Fibroblast of skin of abdomen (primary cell): ENCODE measurements around the gene LRRC59.
"Not testable (repeated sequence)": the region's sequence is repeated elsewhere in the genome, so short reads cannot be mapped to it uniquely, and the experiment has no call there.

Source experiments
- DNase-seq: peaks from one replicate; pipeline ENCODE4 v3.0.0-alpha.2; 2013

LRRC59 gene

GRCh38 chr17:50424246-50424995 is 27.1 kb upstream of the LRRC59 start:
- no peak for DNase-seq

GRCh38 chr17:50423553-50424159 is 26.3 kb upstream of the LRRC59 start:
- peak; percentile 98 for DNase-seq

- DNase-seq: no peak
These were observed 25.4 kb upstream of the LRRC59 start for GRCh38 chr17:50422738-50423137.

GRCh38 chr17:50421308-50422051 is 24.2 kb upstream of the LRRC59 start:
- peak; percentile 38 for DNase-seq

GRCh38 chr17:50420419-50421112 is 23.2 kb upstream of the LRRC59 start:
- peak; percentile 47 for DNase-seq

- DNase-seq: not testable (repeated sequence)
These were observed 22.3 kb upstream of the LRRC59 start for GRCh38 chr17:50419577-50419976.

- DNase-seq: no peak
These were observed 17.5 kb upstream of the LRRC59 start for GRCh38 chr17:50414808-50415207.

GRCh38 chr17:50412188-50412732 is 14.9 kb upstream of the LRRC59 start:
- DNase-seq: no peak

GRCh38 chr17:50407921-50408320 is 10.6 kb upstream of the LRRC59 start:
- no peak for DNase-seq

- no peak for DNase-seq
These were observed 9.3 kb upstream of the LRRC59 start for GRCh38 chr17:50406578-50406977.

GRCh38 chr17:50405351-50405750 is 8.0 kb upstream of the LRRC59 start:
- DNase-seq: not testable (repeated sequence)

GRCh38 chr17:50399591-50399990 is 2.3 kb upstream of the LRRC59 start:
- not testable (repeated sequence) for DNase-seq

- DNase-seq: not testable (repeated sequence)
These were observed 1.3 kb upstream of the LRRC59 start for GRCh38 chr17:50398672-50399071.

- no peak for DNase-seq
These were observed 579 bp upstream of the LRRC59 start for GRCh38 chr17:50397919-50398285.

GRCh38 chr17:50396261-50397110 is 837 bp downstream of the LRRC59 start:
- peak; percentile 51 for DNase-seq

GRCh38 chr17:50394711-50395110 is 2.6 kb downstream of the LRRC59 start:
- no peak for DNase-seq

GRCh38 chr17:50393700-50394099 is 3.6 kb downstream of the LRRC59 start:
- no peak for DNase-seq

GRCh38 chr17:50392621-50393020 is 4.7 kb downstream of the LRRC59 start:
- DNase-seq: no peak

GRCh38 chr17:50389534-50389933 is 7.8 kb downstream of the LRRC59 start:
- DNase-seq: no peak

- DNase-seq: no peak
These were observed 8.6 kb downstream of the LRRC59 start for GRCh38 chr17:50388728-50389127.

- no peak for DNase-seq
These were observed 10.8 kb downstream of the LRRC59 start for GRCh38 chr17:50386510-50386909.

GRCh38 chr17:50382931-50383330 is 14.4 kb downstream of the LRRC59 start:
- DNase-seq: no peak
